ENCODE data around the gene IGIP. TPM values are rescaled to one million over a fixed set of nuclear protein-coding genes. Genes with fewer than 3 reads are reported as not detected.

The IGIP gene
- total RNA-seq, 1 experiment from 2014 or later = 2.5 TPM

- CTCF ChIA-PET = no interaction called here
- BruUV-seq (replicated peaks) = no TSS peak
Observed at GRCh38 chr5:140176031-140176387, 50.3 kb downstream of the IGIP start.

GRCh38 chr5:140178086-140178410, 52.3 kb downstream of the IGIP start:
- POLR2A ChIA-PET (ENCODE audit: low non-redundant PET) = no interaction called here
- no peak overlapping the region for H3K4me3 ChIP-seq (ENCODE audit: low read depth, low read length, poor library complexity, severe bottlenecking)
- no TSS peak for BruUV-seq (replicated peaks)

More at GRCh38 chr5:140176031-140176387, 50.3 kb downstream of the IGIP start:
- H3K9me3 ChIP-seq (ENCODE audit: low read depth, low read length, poor library complexity, severe bottlenecking) = no peaks in the 10 kb centered on the region
- peak overlapping the region; percentile 87 for H3K4me3 ChIP-seq (ENCODE audit: low read depth, low read length, poor library complexity, severe bottlenecking)
- POLR2A ChIA-PET (ENCODE audit: low non-redundant PET) = no interaction called here
- no peaks in the 10 kb centered on the region for H3K36me3 ChIP-seq (ENCODE audit: insufficient read depth, low read length, poor library complexity, severe bottlenecking)
- DNase-seq (ENCODE audit: low spot score) = no peak
- peak overlapping the region; percentile 92 for H3K27ac ChIP-seq (ENCODE audit: low read depth, low read length, poor library complexity, severe bottlenecking)
- TF ChIP-seq EZH2 (IDR thresholded peaks at IDR 0.05; ENCODE audit: borderline replicate concordance, low read depth, low read length, poor library complexity, severe bottlenecking) = no peak
- TF ChIP-seq CTCF (conservative IDR thresholded peaks at IDR 0.05; ENCODE audit: low read depth, low read length) = no peak
- no peaks in the 10 kb centered on the region for H3K27me3 ChIP-seq (replicated peaks; ENCODE audit: insufficient read depth, low read depth, low read length, poor library complexity)
- intact Hi-C loops (cut with micrococcal nuclease; ENCODE audit: unreplicated experiment) = no loop called here
- peaks cover 12% of the 10 kb centered on the region for H3K4me1 ChIP-seq (ENCODE audit: insufficient read depth, low read length, poor library complexity, severe bottlenecking)

GRCh38 chr5:140178482-140179116, 52.9 kb downstream of the IGIP start:
- no TSS peak for BruUV-seq (replicated peaks)
- H3K27me3 ChIP-seq (replicated peaks; ENCODE audit: insufficient read depth, low read depth, low read length, poor library complexity) = no peaks in the 10 kb centered on the region
- POLR2A ChIA-PET (ENCODE audit: low non-redundant PET) = no interaction called here
- peaks cover 28% of the 10 kb centered on the region for H3K4me1 ChIP-seq (ENCODE audit: insufficient read depth, low read length, poor library complexity, severe bottlenecking)
- no peak overlapping the region for H3K4me3 ChIP-seq (ENCODE audit: low read depth, low read length, poor library complexity, severe bottlenecking)
- TF ChIP-seq EZH2 (IDR thresholded peaks at IDR 0.05; ENCODE audit: borderline replicate concordance, low read depth, low read length, poor library complexity, severe bottlenecking) = no peak
- TF ChIP-seq CTCF (conservative IDR thresholded peaks at IDR 0.05; ENCODE audit: low read depth, low read length) = no peak
- H3K9me3 ChIP-seq (ENCODE audit: low read depth, low read length, poor library complexity, severe bottlenecking) = no peaks in the 10 kb centered on the region
- H3K36me3 ChIP-seq (ENCODE audit: insufficient read depth, low read length, poor library complexity, severe bottlenecking) = no peaks in the 10 kb centered on the region
- no peak for DNase-seq (ENCODE audit: low spot score)
- intact Hi-C loops (cut with micrococcal nuclease; ENCODE audit: unreplicated experiment) = no loop called here
- no peak overlapping the region for H3K27ac ChIP-seq (ENCODE audit: low read depth, low read length, poor library complexity, severe bottlenecking)
- CTCF ChIA-PET = no interaction called here

More at GRCh38 chr5:140178086-140178410, 52.3 kb downstream of the IGIP start:
- CTCF ChIA-PET = no interaction called here
- DNase-seq (ENCODE audit: low spot score) = no peak
- TF ChIP-seq CTCF (conservative IDR thresholded peaks at IDR 0.05; ENCODE audit: low read depth, low read length) (no peak), EZH2 (IDR thresholded peaks at IDR 0.05; ENCODE audit: borderline replicate concordance, low read depth, low read length, poor library complexity, severe bottlenecking) (no peak)
- Histone ChIP-seq H3K27ac (ENCODE audit: low read depth, low read length, poor library complexity, severe bottlenecking) (no peak overlapping the region), H3K36me3 (ENCODE audit: insufficient read depth, low read length, poor library complexity, severe bottlenecking) (no peaks in the 10 kb centered on the region), H3K4me1 (ENCODE audit: insufficient read depth, low read length, poor library complexity, severe bottlenecking) (peaks cover 24% of the 10 kb centered on the region), H3K27me3 (replicated peaks; ENCODE audit: insufficient read depth, low read depth, low read length, poor library complexity) (no peaks in the 10 kb centered on the region), H3K9me3 (ENCODE audit: low read depth, low read length, poor library complexity, severe bottlenecking) (no peaks in the 10 kb centered on the region)
- intact Hi-C loops (cut with micrococcal nuclease; ENCODE audit: unreplicated experiment) = no loop called here

Other genes starting within 250 kb of the IGIP start
- 0.15 TPM in 1 of 2 replicates, not detected in the other for gene NRG2, start 82.6 kb upstream of the IGIP start, total RNA-seq (2021)
- gene PURA, start 11.8 kb upstream of the IGIP start, total RNA-seq (2021) = 9.5 and 12.3 TPM in 2 replicates
- gene CYSTM1, start 49.3 kb downstream of the IGIP start, total RNA-seq (2021) = 33.3 and 35.5 TPM in 2 replicates
- gene PFDN1, start 177.2 kb downstream of the IGIP start, total RNA-seq (2021) = 81.2 and 94.1 TPM in 2 replicates
- gene HBEGF, start 220.7 kb downstream of the IGIP start, total RNA-seq (2021) = 12.0 and 14.7 TPM in 2 replicates
- 0.26 TPM in 1 of 2 replicates, not detected in the other for gene SLC4A9, start 234.3 kb downstream of the IGIP start, total RNA-seq (2021)